Measurements from ENCODE around the gene SIRT2.

Gene SIRT2

DNA sequence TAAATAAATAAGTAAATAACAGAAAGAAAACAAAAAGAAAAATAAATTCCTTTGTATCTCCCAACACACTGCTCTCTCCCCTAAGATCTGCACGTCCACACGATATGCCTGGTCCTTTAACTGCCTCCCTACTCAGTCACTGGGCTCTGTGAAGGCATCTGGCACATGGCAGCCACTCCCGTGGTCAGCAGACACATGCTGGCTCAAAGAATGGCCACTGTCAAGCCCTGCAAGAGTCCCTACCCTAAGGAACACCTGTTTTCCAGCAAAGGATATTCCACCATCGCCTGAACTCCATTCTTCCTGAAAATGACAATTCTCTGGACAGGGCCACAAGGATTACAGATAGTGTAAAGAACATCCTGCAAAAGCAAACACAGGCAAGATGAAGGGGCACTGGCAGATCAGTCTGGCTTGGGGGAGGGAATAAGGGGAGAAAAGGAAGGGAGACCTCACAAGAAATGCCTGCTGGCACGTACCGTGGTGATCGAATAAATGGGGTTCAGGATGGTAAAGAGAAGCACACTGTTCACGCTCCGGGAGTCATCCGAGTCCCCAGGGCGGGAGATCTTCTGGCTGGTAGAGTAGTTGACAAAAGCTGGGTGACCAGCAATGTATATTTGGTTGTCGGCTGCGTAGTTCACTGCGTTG is 53.9 kb downstream of the SIRT2 start:
- DNase-seq (ENCODE audit: low spot score), result no peak

DNA sequence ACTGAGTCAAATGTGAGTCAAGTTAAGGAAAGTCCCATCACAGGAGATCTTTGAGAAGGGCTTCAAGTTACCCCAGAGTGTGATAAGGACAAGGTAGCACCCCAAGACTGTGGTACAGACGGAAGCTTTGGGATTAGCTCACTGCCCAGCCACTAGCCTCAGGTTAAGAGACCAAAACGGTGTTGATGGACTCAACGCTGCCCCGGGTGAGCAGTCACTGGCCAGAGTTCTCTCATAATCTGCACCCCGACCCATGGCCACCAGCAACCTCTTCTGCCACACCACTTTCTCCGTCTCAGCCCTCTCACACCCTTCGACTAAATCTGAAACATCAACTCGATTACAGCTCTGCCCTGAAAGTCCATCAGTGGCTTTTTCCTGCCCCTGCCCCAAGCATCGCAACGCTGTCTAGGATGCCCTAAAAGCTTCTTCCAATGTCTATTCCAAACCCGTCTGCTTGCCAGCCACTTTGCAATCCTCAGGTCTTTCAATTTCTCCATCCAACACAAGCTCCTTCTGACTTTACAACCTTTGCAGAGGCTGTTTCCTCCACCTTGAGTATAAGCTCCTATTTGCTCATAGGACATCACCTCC is 55.2 kb downstream of the SIRT2 start:
- no peak for DNase-seq (ENCODE audit: low spot score)

DNA sequence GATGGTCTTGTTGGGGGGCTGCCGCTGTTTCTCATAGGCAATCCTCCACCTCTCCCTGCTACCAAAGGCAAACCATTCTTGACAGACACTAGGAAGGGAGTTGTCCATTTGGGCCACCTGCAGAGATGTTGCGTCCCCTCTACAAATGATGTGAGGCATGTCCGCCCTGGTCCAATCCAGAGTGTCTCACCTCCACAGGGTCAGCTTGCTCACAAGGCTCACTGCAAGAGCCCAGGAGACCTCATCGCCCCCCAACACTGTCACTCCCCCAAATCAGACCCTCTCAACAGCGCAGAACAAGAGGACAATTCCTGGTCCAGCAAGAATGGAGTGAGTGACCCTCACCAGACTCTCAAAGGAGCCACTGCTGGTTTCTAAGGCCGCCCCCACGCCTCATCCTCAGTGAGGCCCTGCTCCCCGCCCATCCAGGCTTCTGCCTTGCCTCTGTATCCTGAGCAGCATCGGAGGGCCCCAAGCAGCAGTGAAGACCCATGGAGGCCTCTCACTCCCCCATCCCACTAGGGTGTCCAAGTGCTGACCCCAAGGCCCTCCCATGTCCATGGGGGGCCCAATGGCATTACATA is 56.2 kb downstream of the SIRT2 start:
- no peak for DNase-seq (ENCODE audit: low spot score)

DNA sequence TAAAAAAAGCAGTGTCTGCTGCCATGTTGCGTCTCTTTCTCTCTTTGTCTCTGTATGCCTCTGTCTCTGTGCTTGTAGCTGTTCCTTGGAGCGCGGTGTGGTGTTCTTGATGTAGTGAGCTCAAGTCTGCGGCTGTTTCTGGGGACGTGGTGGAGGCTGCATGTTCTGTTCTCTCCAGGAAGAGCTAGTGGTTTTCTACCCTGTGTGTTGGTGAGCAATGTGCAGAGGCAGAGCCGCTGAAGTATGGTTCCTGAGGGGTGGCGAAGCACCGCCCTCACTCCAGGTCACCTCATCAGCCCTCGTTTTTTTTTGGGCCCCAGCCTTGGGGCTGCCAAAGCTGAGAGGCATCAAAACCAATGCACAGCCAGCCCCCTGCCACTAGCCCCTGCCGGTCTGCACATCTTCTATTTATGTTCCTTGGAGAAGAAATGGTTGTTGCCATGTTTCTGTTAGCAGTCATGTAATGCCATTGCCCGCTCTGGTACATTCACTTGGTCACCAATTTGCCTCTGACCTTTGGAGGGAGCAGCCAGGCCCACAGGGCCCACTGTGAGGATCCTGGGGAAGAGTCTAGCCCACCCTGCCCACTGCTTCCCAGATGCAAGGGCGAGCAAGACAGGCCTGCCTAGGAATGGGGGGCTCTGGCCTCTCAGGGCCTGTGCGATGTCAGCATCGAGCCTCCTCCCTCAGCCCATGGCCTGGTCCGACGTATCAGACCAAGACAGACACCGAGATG is 56.8 kb downstream of the SIRT2 start:
- no peak for DNase-seq (ENCODE audit: low spot score)

DNA sequence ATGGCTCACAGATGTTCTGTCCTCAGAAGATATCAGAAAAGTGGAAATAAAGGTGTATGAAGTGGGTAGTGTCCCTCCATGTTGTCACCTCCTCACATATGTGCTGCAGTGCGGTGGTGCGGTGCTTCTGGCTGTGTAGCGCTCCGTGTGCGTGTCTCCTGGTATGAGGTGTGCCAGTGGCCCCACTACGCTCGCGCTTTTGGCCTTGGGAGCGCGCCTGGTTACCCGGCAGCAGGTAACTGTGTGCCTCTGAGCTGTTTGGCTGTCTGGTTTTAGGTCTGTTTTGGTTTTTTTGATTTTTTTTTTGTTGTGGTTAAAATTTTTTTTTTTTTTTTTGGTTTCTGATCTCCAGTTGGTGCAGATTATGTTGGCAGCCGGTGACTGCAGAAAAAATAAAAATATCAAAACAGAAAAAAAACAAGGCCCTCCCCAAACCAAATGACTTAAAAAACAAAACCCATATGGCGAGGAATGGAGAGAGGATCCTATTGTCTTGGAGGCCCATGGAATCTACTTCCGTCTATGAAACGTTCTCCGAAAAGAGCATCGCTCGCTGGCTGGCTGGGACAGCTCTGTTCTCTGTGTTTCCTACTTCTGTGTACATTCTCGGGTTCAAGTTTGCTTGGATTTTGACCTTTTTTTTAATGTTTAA is 57.5 kb downstream of the SIRT2 start:
- DNase-seq (ENCODE audit: low spot score), result no peak

DNA sequence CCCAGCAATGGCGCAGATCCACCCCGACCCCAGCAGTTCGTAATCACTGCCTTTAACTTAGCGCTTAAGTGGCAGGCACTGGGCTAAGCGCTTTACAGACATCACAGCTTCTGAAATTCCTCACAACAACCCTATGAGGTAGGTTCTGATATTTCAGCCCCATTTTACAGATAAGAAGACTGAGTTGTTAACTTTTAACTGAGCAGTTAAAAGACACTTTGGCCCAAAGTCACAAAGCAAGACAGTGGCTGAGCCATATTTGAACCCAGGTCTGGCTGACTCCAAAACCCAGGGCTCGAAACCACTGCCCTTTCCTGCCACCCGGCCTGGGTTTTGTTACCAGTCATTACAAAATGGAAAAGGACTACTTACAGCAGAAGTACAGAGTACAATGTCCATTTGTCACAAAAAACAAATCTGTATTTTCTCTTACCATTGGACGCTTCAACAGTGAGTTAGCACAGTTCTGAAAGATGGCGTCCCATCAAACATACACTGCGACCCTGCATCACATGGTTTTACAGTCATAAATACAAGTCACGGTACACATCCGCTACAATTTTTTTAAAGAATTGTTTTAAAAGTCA is 58.1 kb downstream of the SIRT2 start:
- no peak for DNase-seq (ENCODE audit: low spot score)

DNA sequence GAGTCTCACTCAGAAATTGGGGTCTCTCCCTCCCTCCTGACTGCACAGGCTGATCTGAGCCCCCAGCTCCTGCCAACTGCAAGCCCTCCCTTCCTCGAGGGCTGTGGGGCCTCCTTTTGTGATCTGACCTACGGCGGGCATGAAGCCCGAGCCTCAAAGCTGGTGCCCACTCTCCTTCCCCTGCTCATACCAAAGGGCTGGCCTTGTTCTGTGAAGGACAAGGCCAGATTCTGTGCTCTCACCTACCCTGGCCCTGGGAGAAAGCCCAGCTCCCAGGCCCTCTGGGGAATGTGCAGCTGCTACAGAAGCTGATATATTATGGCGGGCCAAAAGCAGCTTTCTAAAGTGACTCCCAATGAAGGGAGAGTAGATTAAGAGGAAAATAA is 58.8 kb downstream of the SIRT2 start:
- DNase-seq (ENCODE audit: low spot score), result no peak

DNA sequence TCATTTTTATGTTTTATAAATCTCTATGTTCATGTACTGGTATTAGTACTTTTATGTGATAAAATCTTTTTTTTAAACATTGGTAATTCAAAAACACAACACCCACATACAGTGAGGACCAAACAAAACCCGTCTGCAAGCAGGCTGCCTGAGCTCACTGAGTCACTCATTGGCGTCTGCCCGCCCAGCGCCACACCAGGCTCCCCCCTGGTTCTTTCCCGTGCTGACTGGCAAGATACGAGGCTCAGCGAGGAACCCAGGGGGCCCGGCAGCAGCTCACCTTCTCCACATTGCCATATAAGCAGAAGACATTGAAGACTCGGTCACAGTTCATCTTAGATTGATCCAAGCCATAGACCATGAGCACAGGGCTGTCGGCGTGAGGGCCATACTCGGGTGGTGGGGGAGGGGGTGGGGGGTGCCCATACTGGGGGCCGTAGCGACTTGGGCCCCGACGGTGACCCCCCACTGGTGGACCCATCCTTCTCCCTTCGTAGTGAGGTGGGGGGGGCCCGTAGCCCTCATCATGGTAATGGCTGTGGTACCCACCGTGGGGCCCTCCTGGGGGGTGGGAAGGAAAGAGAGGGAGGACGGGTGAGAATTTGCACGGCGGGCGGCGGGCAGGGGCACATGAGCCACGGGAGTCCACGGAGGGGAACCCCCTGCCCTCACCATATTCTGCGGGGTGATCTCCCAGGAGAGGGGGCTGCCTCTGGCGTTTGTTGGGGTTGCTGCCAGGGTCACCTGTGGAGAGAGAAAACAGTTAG is 59.4 kb downstream of the SIRT2 start:
- no peak for DNase-seq (ENCODE audit: low spot score)

DNA sequence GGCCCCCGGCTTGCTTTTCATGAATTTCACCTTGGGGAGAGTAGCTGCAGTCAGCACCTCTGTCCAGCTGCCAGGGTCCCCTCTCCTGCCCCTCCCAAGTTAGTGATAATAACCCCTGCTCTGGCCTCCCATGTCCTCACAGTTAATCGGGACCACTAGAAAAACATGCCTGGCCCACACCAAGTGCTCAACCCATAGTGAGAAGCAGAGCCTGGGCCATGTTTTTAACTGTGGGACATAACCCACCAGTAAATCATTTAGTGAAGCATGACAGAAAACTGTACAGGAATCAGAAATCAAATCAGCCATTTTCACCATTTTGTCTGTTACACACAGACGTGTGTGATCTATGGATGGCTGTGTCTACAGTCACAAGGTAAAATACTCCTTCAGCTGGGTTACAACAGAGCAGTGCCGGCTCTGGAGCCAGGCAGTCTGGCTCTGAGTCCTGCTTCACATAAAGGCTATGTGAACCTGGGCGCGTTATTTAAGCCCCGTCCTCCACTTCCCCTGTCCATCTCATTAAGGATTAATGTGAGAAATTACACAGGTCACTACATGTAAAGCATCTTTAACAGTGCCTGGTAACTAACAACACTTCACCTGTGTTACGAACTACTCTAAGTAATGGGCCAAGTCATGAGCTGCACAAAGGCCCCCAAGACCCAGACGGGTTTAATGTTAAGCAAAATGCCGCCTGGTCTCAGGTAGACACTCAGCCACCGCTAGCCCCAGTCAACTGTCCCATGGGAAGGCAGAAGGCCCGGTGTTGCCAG is 60.2 kb downstream of the SIRT2 start:
- DNase-seq (ENCODE audit: low spot score), result no peak

DNA sequence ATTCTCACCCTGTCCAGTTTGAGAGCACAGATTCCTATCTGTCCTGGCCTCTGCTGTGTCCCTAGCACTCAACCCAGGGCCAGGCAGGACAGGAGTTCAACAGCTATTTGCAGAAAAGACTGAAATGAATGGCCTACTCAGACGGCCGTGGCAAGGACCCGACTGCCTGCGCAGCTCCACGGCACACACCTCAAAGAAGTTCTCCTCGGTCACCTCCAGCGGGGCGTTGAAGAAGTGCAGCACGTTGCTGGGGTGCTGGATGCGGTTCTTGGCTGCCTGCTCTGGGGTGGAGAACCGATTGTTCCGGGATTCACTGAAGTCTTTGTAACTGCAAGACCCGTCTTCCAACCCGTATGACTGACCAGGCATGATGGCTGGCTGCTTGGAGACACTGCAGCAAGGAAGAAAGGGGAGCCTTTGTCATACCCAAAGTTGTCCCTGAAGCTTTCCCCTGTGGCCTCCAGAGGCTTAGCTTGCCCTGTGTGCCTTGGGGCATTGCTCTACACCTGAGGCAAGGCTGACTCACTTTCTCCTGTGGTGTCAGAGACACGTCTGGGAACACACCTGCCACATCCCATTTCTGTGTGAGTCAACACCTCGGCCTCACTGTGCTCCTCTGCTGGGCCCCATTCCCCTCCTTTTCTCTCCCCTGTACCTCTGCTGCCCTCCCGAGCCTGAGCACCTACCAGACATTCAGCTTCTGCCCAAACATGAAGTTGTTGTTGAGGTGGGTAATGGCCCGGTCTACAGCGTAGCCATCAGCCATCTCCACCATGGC is 61.0 kb downstream of the SIRT2 start:
- DNase-seq (ENCODE audit: low spot score), result no peak

DNA sequence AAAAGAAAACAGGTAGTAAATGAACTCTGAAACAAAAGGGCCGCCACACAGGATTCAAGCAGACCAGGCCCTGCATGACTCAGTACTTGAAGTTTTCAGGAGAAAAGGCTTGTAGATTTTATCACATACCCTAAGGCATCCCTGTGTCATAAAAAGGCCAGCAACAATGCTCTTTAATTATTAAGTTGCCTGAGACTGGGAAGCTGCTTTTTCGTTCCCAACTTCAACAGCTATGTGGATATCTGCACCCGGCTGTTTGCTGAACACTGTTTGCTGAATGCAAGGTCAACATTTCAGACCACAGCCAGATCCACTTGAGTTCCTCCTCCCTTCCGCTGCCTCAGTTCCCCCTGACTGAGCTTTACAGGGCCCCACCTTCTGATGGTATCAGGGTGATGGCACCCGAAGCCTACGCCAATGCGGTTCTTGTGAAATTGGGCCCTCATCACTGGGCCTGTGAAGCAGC is 61.7 kb downstream of the SIRT2 start:
- no peak for DNase-seq (ENCODE audit: low spot score)

DNA sequence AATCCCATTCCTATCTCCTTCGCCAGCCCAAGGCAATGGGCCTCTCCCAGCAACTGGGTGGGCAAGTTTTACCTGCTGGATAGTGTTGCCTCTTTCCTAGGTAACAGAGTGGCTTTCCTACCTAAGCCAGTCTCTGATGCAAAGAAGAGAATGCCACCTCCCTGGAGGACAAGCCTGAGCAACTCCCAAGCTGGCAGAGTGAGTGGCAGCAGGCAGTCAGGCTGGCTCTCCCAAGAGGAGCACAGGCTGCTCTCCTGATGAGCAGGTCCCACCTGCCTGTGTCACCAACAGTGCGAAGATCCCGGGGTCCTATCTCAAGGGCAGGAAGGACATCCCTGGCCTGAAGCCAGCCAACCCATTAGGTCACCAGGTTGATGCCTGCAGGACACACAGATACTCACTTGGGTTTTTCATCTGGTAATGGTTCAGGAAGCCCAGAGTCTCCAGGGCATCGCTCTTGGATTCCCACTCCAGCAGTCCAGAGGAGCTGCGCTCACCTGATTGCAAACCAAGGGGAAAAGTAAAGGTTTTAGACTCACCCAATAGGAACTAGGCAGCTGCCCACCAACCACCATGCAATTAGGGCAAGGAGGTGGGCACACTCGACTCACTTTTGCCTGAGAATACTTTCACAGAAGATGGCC is 62.3 kb downstream of the SIRT2 start:
- no peak for DNase-seq (ENCODE audit: low spot score)

DNA sequence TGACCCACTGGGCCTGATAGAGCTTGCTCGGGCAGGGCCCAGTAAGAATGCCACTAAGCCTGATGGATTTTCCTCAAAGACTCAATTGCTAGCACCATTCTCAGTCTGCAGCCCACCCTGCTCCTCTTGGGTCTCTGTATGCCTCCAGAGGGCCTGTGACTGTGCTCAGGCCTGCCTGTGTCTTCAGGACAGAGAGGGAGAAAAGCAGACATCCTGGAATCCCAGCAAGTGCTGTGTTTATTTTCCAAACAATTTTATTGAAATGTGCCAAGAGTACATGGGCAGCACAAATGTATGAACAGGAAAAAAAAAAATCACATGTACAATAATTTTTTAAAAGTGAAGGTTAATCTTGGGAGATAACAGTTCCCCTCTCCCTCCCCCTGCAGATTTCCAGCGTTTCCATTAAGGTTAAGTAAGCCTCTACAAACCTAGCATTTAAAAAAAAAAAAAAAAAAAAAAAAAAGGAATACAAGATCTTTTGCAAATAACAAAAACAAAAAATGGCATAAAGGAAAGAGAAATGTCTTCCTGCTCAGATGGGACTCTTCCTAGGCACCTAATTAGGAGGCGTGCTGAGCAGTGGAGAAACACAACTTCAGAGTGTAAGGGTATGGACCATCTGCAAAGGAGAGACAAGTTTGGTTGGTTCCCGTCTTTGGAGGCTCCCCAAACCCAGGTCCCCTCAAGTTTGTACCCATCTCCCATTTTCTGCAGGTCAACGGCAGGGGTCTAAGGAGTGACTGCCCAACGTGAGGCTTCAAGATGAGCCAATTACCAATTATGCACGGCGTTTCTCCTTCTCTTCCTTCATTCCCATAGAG is 63.0 kb downstream of the SIRT2 start:
- DNase-seq (ENCODE audit: low spot score), result no peak

DNA sequence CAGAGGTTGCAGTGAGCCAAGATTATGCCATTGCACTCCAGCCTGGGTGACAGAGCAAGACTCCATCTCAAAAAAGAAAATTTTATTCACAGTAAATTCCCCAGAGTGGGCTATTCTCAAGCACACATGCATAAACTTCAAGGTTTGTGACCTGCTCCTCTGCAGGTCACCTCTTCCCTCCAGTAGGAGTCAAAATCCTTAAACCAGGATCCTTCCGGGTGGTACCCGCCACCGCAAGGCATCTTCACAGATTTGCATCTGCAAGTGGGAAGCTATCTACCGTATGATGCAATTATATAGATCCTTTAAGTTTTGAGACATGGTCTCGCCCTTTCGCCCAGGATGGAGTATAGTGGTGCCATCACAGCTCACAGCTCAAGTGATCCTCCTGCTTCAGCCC is 64.8 kb downstream of the SIRT2 start:
- no peak for DNase-seq (ENCODE audit: low spot score)

DNA sequence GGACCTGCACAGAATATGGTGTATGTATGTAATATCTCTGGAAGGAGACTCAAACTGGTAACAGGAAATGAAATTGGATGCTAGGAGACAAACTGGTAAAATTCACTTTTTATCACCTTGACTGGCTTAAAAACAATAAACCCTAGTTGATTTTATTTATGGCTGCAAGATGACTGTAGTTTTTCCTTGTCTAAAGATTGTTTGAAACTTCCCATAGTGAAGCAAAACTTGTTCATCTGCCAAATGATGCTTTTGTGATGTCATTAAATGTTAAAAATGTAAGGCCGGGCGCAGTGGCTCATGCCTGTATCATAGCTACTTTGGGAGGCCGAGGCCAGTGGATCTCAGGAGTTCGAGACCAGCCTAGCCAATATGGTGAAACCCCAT is 65.3 kb downstream of the SIRT2 start:
- DNase-seq (ENCODE audit: low spot score), result no peak

DNA sequence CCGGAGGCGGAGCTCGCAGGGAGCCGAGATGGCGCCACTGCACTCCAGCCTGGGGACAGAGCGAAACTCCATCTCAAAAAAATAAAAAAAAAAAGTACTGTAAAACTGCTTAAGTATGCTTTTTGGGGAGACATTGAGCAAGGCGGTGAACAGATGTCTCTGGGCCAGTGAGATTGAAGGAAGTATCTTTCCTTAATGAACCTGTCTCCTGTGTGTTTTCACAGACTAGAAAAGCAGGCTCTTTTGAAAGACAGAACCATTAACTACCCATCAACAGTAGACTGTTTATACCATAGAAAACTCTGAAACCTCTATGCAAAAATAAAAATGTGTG is 66.4 kb downstream of the SIRT2 start:
- no peak for DNase-seq (ENCODE audit: low spot score)

DNA sequence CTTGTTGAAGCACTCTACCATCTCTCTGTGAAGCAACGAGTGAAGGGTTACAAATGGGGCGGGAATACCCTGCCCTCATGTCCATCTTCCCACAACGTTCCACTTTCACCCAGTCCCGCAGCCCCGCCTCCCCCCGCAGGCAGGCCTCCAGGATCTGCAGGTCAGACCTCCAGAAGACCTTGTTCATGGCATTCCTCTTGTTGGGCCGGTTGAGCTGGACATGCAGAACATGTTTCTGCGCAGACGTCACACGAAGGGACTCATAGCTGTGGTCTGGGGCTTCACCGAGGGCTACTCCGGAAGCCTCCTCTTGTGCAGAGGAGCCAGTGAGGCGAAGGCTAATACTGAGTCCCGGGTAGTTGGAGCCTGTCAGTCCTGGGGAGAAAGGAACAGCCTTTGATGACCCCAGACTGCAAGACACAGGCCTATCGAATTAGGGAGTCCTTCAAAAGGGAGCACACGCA is 68.2 kb downstream of the SIRT2 start:
- DNase-seq (ENCODE audit: low spot score), result peak; percentile 89

DNA sequence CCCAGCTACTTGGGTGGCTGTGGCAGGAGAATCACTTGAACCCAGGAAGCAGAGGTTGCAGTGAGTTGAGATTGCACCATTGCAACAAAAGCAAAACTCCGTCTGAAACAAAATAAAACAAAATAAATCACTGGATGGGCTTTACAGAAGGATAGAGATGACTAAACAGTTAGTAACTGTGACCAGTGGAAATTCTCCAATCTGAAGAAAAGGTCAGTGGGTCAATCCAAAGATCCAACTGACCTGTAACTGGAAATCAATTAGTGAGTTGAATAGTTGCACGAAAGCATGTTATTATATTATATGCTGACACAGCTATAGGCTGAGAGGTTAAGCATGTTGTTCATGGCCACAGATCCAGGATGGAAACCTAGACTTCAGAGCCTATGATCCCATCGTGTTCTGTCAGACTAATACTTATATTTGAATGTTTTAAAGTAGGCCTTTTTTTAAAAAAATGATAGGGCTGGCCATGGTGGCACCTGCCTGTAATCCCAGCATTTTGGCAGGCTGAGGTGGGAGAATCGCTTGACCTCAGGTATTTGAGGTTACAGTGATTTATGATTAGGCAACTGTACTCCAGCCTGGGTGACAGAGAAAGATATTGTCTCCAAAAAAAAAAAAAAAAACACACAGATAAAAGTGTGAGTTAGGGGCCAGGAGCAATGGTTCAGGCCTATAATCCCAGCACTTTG is 69.2 kb downstream of the SIRT2 start:
- peak; percentile 27 for DNase-seq (ENCODE audit: low spot score)

All from AG20443 (cell line).